ENCODE data around the gene PARP9.

- TF ChIP-seq SUZ12 (IDR thresholded peaks at IDR 0.05; ENCODE audit: extremely low read depth, insufficient read depth, insufficient read length) (no peak), YY1 (IDR thresholded peaks at IDR 0.05; ENCODE audit: insufficient read depth, insufficient read length) (no peak)
Observed at GRCh38 chr3:122608916-122609315, 44.8 kb upstream of the PARP9 start.

All from NT2/D1 (cell line).